Activated T-cell treated with anti-CD3 and anti-CD28 coated beads for 24 hours (primary cell): ENCODE results near the gene RASL11A.
"Not testable (repeated sequence)": the region's sequence is repeated elsewhere in the genome, so short reads cannot be mapped to it uniquely, and the experiment has no call there.

Experiments used
- DNase-seq: peaks from one replicate; pipeline ENCODE4 v3.0.0-alpha.2; 2020; ENCODE audit warnings: low read depth

Gene RASL11A, protein sequence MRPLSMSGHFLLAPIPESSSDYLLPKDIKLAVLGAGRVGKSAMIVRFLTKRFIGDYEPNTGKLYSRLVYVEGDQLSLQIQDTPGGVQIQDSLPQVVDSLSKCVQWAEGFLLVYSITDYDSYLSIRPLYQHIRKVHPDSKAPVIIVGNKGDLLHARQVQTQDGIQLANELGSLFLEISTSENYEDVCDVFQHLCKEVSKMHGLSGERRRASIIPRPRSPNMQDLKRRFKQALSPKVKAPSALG

GRCh38 chr13:27270594-27271520 is at the start of gene RASL11A:
RASL11A (plus strand) TSS chr13:27270830; CDS start chr13:27270945, 115 bp downstream.
- peak; percentile 61 for DNase-seq

DNA sequence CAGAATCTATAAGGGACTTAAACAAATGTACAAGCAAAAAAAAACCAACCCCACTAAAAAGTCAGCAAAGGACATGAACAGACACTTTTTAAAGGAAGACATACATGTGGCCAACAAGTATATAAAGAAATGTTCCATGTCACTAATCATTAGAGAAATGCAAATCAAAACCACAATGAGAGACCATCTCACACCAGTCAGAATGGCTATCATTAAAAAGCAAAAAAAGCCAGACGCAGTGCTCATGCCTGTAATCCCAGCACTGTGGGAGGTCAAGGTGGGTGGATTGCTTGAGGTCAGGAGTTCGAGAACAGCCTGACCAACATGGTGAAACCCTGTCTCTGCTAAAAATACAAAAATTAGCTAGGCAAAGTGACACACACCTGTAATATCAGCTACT is 48.5 kb upstream of the RASL11A start:
- DNase-seq, result not testable (repeated sequence)

- no peak for DNase-seq
Observed at GRCh38 chr13:27226991-27227390, 43.6 kb upstream of the RASL11A start.

GRCh38 chr13:27228131-27228530 is 42.5 kb upstream of the RASL11A start:
- DNase-seq, result no peak

- DNase-seq, result no peak
Observed at GRCh38 chr13:27229642-27230041, 41.0 kb upstream of the RASL11A start.

DNA sequence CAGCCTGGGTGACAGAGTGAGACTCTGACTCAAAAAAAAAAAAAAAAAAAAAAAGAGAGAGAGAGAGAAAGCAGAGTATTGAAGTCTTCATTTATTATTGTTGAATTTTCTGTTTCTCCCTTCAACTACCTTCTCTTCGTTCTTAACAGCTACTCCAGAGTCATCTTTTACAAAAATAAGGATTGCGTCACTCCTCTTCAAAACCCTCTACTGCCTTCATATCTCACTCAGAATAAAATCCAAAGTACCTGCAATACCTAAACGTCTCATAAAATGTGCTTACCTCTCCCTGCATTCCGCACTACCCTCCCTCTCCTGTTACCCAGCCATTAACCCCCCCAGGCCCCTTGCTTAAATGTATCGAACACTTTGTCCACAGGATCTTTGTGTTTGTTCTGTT is 36.7 kb upstream of the RASL11A start:
- no peak for DNase-seq

- no peak for DNase-seq
Observed at GRCh38 chr13:27236478-27236877, 34.2 kb upstream of the RASL11A start.

- DNase-seq, result no peak
Observed at GRCh38 chr13:27242702-27243101, 27.9 kb upstream of the RASL11A start.

DNA sequence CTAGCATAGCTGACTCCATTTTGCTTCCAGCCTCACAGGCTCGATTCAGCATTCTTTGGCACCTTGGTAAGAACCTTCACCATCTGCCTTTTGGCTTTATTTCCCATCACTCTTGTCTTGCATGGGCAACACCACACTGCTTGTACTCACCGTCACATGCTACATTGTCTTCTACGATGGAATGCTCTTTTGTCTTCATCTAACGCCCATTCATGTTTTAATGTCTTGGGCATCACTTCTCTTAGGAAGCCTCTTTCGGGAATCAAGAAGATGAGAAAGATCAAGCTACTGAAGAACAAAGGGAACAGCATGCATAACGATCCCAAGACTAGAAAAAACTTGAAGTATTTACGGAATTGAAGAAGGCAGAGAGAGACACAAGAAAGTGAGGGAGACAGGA is 25.0 kb upstream of the RASL11A start:
- no peak for DNase-seq

- no peak for DNase-seq
Observed at GRCh38 chr13:27250833-27251165, 19.8 kb upstream of the RASL11A start.

- DNase-seq, result peak; percentile 86
Observed at GRCh38 chr13:27251166-27252091, 19.2 kb upstream of the RASL11A start, which contains the start of gene RPL21. RPL21 (plus strand) TSS chr13:27251558; CDS start chr13:27253777, 2,219 bp downstream.

DNA sequence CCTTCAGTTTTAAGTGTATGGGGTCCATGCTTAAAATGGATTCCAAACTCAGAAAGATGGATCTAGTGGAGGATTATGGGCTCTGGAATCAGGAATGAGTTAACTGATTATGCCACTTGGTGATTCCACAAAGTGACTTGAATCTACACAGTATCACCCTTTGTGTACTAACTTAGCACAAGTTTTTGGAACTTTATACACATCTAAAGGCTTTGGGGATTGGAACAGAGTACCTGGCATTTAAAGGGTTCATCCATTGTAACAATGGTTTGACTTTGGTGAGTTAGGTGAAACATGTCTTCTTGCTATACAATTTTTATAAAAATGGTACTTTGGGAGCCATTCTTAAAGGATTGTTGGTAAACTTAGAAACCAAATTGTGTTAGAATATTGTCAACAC is 18.2 kb upstream of the RASL11A start:
- no peak for DNase-seq

DNA sequence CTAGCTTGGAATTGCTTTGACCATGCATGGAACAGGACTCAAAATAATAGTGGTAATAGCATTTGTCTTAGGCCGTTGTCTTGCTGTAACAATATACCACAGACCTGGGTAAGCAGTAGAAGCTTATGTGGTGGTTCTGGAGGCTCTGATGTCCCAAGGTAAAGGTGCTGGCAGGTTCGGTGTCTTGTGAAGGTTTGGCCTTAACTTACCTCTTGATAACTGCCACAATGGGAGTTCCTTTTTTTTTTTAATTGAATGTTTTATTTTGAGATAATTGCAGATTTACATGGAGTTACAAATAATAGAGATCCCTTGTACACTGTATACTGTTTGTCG is 13.4 kb upstream of the RASL11A start:
- no peak for DNase-seq

- DNase-seq, result no peak
Observed at GRCh38 chr13:27257648-27258253, 12.9 kb upstream of the RASL11A start.

- no peak for DNase-seq
Observed at GRCh38 chr13:27258637-27259386, 11.8 kb upstream of the RASL11A start.

GRCh38 chr13:27259831-27260230 is 10.8 kb upstream of the RASL11A start:
- no peak for DNase-seq

GRCh38 chr13:27261396-27261795 is 9.2 kb upstream of the RASL11A start:
- DNase-seq, result no peak

DNA sequence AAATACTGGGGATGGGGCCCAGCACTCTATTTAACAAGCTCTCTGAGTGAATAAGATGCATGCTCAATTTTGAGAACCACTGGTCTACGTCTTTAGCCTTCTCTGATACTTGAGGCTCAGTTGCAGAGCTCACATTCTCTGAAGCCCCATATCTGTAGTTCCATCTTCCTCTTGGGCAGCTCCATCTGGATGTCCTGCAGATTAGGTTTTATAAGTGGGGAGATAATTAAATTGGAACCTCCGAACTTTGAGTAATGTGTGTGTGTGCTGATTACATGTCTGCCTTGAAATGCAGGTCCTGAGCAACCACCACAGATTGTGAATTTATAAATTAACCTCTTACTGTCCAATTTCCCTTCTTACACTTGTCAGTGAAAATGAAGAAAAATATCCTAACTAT is 7.2 kb upstream of the RASL11A start:
- DNase-seq, result no peak

GRCh38 chr13:27264181-27264580 is 6.4 kb upstream of the RASL11A start:
- DNase-seq, result no peak

GRCh38 chr13:27264648-27265047 is 6.0 kb upstream of the RASL11A start:
- DNase-seq, result no peak

- DNase-seq, result no peak
Observed at GRCh38 chr13:27266917-27267316, 3.7 kb upstream of the RASL11A start.
